Measurements from ENCODE around the gene TAF6.
A peak's percentile ranks its signal among the peaks of the same experiment; 100 is the strongest.

The TAF6 gene

DNA sequence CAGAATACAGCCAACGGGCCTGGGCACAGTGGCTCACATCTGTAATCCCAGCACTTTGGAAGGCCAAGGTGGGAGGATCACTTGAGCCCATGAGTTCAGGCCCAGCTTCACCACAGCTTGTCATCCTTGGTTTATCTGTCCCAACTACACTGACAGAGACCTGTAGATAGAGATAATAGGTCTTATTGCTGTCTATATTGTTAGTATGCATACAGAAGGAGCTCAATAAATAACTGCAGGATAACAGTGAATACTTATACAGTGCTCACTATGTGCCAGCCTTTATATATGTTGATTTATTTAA lies 1.5 kb upstream of the TAF6 start:
- no peak for DNase-seq

DNA sequence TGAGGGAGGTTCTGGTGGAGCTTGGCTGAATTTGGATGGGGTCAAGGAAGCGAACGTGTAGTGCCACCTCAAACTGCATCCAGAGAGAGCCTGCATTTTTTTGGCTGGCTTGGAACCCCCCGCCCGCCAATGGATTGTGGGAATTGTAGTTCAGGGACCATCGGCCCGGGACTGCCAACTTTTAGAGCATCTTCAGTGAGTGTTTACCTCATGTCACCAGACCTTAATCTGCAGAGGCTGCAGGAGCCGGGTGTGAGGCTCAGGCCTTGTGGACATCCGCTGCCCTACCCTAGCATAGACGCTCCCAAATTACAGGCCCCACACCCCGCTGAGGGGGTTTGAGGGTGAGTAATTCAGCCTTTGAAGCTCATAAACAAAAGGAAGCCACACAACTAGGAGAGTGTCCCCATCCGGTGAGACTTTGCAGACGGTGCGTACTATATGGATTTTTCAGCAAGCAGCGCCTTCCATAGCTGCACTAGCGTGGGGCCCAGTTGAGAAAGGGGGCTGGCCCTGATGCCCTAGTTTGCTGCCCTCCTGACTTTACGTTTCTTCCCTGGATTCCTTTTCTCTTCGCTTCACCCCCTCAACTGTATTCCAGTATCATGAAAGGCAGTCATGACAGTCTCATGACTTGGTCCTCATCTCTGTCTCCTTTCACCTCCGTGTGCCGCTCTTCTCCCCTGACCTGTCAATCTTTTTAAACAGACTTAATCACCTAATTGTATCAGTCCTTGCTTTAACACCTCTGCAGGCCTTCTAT lies 993 bp upstream of the TAF6 start:
- no peak for DNase-seq

DNA sequence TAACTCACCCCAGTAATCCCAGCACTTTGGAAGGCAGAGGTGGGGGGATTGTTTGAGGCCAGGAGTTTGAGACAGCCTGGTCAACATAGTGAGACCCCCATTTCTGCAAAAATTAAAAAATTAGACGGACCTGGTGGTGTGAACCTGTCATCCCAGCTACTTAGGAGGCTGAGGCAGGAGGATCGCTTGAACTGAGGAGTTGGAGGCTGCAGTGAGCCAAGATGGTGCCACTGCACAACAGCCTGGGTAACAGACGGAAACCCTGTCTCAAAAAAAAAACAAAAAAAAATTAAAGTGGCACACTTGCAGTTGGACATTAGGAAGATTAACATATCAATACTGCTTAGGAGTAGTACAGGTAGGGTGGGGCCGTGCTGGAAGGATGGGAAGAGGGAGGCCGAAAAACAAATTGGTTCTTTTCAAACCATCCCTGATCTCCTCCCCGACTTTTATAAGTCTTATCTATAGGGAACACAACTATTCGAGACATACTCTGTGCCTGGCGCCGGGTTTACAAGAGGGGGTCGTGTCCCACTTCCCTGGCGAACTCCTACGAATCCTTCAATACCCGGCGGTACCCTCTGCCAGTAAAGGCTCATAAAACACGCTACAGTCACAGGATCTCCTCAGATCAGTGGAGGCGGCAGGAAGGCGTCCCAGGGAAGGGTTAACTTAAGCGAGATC lies 628 bp downstream of the TAF6 start:
- no peak for DNase-seq

DNA sequence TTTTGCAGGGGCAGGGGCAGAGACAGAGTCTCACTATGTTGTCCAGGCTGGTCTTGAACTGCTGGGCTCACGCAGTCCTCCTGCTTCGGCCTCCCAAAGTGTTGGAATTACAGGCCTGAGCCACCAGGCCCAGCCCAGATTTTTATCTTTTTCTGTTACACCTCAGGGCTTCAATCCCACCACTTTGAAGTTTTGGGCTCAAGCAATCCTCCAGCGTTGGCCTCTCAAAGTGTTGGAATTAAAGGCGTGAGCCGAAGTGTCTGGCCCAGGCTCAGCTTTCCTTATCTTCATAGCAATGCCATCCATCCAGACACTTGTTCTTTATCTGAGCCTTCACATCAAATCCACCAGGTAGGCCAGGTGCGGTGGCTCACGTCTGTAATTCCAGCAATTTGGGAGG lies 4.1 kb downstream of the TAF6 start:
- no peak for DNase-seq

DNA sequence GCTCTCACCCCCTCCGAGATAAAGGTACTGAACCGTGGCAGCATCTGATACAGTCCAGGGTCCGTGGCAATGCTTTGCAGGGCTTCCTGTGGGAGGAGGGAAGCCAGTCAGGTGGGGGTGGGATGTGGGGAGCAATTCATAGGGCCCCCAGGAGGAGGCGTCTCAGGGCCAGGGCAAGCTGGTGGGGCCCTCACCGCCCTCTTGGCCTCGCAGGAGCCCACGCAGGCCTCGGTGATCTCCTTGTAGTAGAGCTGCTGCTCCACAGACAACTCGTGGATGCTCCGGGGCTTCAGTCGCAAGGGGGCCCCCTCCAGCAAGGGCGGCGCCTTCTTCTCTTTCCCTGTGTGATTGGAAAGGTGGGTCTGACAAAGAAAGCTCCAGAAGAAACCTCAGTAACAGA lies 7.2 kb downstream of the TAF6 start:
- DNase-seq, result no peak

DNA sequence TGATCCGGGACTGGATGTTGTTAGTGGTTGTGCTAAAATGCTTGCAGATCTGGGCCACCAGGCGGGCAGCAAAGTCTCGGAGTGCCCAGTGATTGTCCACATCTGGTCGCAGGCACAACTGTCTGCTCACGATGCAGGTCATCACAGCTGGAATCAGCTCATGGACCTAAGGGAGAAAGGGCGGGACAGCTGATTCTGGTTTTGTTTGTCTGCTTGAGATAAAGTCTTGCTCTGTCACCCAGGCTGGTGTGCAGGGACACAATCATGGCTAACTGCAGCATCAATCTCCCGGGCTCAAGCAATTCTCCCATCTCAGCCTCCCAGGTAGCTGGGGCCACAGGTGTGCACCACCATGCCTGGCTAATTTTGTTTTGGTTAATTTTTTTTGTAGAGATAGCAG lies 8.0 kb downstream of the TAF6 start:
- no peak for DNase-seq

DNA sequence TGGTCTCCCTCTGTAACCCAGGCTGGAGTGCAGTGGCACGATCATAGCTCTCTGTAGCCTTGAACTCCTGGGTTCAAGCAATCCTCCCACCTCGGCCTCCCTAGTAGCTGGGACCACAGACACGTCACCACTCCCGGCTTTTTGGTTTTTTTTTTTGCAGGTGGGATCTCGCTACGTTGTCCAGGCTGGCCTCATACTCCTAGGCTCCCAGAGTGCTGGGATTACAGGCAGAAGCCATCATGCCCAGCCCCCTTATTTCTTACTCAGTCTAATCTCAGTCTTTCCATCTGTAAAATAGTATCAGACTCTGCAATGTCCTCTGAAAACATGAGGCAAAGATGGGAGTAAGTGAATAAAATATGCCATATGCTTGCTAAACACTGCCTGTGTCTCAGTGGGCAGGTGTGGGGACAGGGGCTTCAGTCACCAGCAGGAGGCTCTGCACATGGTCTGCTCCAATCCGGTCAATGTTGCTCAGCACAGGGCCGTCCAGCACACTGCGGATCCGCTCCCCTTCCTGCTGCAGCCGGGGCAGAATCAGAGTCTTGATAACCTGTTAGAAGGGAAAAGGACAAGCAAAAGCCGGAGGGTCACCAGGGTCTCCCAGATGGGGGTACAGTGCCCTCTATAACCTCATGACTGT lies 9.5 kb downstream of the TAF6 start:
- no peak for DNase-seq

DNA sequence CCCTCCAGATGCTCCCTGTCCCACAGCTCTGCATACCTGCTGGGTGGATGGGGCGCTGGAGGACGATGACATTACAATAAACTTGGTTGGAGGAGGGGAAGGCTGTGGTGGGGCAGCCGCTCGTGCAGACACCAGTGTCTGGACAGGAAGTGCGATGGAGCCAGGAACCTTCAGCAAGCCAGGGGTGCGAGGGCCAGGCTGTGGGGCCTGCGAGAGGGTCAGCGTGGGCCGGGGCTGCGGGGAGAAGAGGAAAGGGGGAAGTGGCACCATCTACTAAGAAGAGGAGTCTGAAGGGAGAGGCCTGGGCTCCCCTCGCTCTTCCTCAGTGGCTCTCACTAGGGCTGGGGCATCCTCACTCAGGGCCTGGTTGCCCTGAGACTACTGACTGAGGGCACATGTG lies 11.3 kb downstream of the TAF6 start:
- no peak for DNase-seq

DNA sequence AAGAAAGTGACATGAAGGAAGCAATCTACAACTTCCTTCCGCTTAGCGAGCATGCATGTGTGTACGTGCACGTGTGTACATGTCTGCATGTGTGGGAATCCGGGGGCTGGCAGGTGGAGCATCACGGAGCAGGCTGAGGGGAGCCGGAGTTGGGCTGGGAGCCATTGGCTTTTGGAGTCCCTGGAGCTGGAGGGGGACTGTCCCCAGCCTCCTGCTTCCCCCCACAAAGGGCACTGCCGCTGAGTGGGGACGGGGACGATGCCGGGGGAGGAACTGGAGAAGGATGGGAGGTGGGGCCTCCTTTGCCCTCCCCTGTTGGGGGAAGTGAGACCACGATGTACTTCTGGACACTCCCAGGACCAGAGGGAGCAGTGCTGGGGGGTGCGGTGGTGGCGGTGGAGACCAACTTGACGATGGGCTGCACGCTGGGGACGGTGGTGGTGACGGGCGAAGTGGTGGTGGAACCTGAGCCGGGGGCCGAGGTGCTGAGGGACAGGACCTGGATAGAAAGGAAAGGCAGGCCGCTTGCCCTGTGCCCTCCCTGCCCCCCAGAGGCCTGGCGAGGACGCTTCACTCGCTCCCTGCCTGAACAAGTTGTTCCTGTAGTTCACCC lies 11.9 kb downstream of the TAF6 start:
- DNase-seq, result no peak

DNA sequence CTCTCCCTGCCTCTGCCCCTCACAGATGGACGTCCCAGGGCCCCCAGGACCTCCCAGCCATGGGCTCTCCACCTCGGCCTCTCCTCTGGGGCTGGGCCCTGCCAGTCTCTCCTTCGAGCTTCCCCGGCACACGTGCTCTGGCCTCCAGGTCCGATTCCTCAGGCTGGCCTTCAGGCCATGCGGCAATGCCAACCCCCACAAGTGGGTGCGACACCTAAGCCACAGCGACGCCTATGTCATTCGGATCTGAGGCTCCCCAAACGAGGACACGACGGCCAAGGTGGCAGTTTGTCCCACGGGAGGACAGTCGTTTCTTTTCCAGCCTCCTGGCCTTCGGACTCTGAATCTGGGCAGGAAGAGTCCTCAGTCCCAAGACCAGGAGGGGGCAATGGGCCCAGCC lies 12.5 kb downstream of the TAF6 start:
- no peak for DNase-seq

DNA sequence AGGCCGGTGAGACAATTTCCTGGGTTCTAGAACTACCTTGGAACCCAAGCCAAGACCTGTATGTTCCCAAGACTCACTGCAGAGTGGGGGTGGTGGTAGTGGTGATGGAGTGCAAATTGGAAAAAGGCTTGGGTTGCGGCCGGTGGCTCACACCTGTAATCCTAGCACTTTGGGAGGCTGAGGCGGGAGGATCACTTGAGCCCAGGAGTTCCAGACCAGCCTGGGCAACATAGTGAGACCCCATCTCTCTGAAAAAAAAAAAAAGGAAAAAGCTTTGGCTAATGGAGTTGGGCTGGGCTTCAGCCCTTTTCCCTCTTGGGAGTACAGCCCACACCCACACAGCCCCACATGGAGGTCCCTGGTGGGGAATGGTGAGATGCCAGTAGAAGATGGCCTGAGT lies 13.6 kb downstream of the TAF6 start:
- DNase-seq, result no peak

DNA sequence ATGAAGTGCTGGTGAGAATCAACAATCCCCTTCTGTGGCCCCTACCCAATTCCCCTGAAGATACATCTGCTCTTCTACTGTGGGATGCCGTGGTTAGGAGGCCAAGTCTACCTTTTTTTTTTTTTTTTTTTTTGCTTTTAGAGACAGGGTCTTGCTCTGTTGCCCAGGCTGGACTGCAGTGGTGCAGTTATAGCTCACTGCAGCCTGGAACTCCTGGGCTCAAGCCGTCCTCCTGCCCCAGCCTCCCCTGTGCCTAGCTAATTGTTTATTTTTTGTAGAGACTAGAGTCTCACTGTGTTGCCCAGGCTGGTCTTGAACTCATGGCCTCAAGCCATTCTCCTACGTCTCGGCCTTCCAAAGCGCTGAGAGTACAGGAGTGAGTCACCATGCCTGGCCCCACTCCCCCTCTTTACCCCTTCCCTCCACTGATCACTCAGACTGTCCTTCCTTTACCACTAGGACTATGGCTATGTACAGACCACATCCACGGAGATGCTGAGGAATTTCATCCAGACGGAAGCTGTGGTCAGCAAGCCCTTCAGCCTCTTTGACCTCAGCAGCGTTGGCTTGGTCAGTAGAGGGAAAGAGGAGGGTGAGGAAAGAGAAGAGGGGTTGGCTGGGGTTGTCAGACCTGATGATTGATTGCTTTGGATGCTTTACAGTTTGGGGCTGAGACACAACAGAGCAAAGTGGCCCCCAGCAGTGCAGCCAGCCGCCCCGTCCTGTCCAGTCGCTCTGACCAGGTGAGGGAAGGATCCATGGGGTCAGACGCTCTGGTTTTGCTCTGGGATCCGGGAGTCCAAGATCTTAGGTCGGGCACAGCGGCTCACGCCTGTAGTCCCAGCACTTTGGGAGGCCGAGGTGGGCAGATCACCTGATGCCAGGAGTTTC lies 16.0 kb downstream of the TAF6 start:
- DNase-seq, result no peak

DNA sequence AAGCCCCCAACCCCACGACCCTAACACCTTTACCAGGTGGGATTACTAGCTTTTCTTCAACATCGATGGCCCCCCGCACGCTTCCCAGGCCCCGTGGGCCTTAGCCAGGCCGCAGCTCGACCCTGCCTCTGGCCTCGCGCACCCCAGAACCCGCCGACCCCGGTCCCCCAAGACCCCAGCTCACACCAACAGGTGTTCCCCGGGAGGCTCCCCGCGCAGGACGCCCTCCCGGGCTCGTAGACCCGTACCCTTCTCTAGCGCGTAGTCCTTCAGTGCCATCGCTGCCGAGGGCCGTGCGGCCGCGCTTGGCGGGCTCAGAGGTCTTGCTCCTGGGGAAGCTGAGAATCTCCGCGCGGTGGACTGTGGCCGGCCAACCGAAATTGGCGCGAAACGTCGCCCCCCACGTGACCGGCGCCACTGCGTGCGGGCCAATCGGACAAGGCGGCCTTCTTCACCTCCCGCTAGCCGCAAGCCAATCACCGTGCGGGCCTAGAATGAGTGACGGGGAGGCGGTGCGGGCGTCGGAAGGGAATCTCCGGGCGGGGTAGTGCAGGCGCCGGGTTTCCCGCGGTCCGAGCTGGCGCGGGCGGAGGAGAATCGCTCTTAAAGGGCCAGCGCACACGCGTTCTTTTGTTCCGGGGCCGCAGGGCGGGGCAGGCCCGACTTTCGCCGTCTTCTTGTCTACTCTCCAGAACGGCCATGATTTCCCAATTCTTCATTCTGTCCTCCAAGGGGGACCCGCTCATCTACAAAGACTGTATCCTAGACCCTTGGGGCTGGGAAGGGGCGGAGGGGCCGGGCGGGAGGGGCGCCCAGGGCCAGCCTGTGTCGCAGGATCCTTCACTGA lies 17.9 kb downstream of the TAF6 start, which contains the start of the genes AP4M1 and MCM7:
Gene AP4M1 (plus strand): TSS at position 628 of the 847 bp plus-strand sequence. CDS start 72 bp downstream, at position 700.
Gene MCM7 (minus strand): TSS at position 382 of the 847 bp plus-strand sequence. CDS start 103 bp downstream, at position 279.
- peak; percentile 53 for DNase-seq

DNA sequence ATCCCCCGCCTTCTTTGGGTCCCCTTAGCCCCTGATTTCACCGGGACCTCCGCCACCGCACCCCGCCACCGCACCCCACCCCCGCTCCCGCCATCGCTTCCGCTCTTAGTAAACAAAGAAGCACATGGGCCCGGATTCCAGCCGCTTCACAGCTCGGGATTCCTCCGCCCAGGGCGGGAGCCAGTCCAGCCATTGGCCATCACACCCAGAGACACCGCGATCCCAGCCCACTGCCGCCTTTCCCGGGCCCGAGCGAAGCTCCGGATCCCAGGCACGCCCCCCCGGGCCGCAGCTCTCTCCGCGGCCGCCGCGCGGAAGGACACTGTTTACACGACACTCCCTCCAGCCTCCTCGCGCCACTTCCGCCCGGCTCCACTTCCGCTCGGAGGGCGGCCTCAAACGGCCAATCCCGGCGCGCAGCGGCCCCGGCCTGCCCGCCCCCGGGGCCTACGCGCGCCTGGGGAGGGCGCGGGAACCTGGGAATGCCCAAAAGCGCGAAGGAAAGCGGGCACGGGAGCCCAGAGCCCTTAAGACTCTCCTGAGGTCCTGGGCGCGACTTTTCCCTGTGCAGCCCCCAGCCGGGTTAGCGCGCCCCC lies 18.6 kb downstream of the TAF6 start:
- DNase-seq, result peak; percentile 9

DNA sequence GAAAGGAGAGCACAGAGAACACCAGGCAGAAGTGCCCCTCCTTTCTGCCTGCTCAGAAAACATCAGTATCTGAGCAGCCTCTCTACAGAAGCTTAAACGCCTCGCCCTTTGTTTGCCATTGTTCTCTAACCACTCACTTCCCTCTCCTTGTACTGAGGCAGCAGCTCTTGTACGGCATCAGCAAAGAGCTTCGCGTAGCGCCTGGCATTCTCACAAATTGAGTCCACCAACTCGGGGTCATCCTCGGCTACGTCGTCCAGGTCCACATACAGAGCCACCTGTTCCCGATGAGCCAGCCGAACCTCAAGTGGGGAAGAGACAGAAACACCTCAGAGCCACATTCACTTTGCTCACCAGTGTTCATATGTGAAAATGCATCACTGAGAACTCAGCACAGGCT lies 19.7 kb downstream of the TAF6 start:
- no peak for DNase-seq

DNA sequence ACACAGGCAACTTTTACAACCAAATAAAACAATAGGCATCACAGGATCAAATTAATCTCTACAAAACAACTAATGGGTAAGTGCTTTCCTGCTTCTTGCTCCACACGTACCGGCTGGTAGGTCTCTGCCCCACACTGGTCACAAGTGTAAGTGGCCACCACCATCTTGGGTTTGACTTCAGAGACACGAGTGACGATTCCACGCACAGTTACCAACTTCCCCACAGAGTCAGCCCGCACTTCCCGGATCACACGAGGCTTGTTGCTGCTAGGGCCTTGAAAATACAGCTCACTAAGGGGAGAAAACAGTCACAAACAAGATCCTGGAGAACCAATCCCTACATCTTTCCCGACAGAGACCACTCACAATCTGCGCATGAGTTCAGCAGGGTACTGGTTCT lies 20.2 kb downstream of the TAF6 start:
- DNase-seq, result no peak

DNA sequence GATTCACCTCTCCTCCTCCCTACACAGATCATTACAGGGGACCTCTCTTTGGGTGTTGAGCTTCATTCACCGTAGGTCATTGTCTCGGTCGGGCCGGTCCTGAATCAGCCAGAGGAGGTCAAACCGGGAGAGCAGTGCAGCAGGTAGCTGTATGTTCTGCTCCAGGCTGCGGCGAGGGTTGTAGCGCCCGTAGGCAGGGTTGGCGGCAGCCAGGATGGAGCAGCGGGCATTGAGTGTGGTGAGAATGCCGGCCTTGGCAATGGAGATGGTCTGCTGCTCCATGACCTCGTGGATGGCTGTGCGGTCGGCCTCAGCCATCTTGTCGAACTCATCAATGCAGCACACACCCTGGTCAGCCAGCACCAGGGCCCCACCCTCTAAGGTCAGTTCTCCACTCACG lies 23.5 kb downstream of the TAF6 start:
- no peak for DNase-seq

DNA sequence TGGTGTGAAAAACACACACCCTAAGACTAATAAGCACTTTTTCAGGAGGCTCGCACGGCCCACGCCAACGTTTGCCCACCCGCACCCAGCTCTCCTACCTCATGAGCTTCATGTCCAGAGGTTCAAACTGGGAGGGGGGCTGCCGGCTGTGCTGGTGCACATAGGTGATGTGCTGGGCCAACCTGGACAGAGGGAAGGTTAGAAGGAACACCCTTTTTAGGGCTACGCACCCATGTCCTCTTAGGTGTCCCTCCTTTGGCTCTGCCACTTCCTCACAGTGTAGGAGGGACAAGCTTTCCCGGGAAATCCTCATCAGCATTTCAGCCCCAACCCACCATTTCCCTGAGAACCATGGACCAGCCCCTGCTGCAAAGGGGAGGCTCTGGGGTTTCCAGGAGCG lies 23.9 kb downstream of the TAF6 start:
- DNase-seq, result no peak

DNA sequence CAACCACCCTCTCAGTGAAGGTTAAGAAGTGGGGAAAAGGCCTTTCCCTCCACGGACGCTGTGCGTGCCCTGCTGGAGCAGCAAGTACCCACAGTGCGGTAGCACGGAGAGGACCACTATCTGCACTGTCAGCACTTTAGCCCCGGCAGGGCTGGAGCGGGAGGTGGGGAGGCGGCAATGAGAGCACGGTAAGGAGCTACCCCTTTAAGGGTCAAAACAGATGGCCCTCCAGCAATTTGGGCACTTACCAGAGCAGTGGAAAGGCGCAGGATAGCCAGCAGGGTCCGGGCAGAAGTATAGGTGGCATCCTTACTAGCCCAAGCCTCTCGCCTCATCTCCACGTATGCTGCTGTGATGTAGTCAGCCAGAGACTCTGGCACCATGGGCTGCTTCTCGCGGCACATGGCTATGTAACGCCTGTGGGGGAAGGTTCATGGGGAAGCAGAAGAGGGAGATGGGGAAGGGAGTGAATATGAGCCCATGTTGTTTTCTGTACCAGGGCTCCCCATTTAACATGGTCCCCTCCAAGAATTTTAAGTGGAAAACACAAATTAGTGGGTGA lies 25.2 kb downstream of the TAF6 start:
- no peak for DNase-seq

DNA sequence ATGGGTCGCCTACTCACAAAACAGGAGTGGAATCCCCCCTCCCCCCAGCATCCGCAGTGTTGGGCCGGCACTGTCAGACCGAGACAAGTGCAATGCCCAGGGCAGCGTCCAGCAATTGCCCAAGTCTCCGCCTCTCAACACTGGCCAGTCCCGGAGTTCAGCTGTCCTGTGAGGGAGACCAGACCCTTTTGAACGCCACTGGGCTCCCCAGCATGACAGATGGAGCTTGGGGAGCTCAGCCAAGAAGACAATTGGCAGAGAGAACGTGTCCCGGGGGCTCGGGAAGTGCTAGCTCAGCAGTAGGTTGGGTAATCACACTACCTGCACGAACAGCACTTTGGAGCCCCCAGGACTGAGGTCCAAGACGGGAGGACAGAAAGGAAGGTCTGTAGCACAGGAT lies 25.7 kb downstream of the TAF6 start:
- no peak for DNase-seq

DNA sequence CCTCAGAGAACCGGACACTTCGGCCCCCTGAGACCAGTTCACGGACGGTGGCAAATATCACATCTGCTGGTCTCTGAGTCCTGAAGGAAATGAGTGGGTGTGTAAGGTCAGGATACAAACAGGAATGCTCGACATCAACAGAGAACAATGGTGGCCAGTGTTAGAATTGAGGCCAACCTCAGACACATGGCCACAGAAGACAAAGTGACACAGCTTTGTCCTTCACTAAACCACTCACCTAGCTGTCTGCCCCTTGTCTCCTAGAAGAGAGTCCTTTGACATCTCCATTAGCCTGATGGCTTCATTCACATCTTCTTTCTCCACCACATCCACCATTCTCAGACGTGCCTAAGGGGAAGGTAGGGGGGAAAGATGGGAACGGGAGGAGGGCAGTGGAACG lies 26.1 kb downstream of the TAF6 start:
- no peak for DNase-seq

All from KG1 (cell line).